Measurements from ENCODE around the gene ANKHD1. TPM values are rescaled to one million over a fixed set of nuclear protein-coding genes. Genes with fewer than 3 reads are reported as not detected.

The ANKHD1 gene
- total and polyA plus RNA-seq, 4 donors: 33.2 to 116 (median 60.1) TPM

DNA sequence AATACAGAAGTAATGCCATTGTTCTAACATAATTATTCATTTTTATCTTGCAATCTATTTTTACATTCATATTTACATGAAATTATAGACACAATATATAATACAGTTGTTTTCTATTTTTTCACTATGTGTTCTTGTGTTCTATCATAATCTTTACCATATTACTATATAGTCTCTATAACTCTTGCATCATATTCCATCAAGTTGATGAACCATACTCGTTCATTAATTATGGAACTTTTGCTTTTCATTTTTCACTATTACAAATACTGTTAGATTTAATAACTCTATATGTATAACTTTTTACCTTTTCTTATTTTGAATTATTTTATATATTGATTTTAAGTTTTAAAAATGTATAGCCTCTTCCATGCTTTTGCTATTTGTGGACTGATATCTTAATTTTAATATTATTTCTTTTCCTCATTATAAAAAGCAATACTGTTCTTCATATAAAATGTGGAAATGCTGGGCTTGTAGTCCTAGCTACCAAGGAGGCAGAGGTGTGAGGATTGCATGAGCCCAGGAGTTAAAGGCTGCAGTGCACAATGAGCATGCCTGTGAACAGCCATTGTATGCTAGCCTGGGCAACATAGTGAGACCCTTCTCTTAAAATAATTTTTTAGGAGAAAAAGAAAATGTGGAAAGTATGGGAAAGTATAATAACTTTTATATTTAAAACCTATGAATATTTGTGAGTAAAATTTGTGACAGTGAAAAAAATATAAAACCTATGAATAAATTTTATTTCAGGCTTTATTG, 65.5 kb downstream of the ANKHD1 start:
- Histone ChIP-seq H3K4me3 (ENCODE audit: low read depth in 1 of 3, low read length in 3 of 3) (no peak overlapping the region), H3K27me3 (ENCODE audit: control insufficient read depth in 4 of 4, insufficient read depth in 4 of 4, low read length in 3 of 4) (no peaks in the 10 kb centered on the region), H3K27ac (ENCODE audit: low read depth in 1 of 2, low read length in 2 of 2) (no peak overlapping the region), H3K4me1 (ENCODE audit: control insufficient read depth in 4 of 4, insufficient read depth in 4 of 4, low read length in 3 of 4) (peaks cover 3 to 13% (median 9%) of the 10 kb centered on the region in 4 donors), H3K36me3 (ENCODE audit: control insufficient read depth in 4 of 4, insufficient read depth in 3 of 4, low read depth in 1 of 4, low read length in 3 of 4) (peaks cover 4 to 14% (median 7%) of the 10 kb centered on the region in 4 donors), H3K9ac (ENCODE audit: low read depth in 1 of 2, low read length in 2 of 2) (no peak overlapping the region), H3K9me3 (ENCODE audit: control insufficient read depth in 4 of 4, low read length in 3 of 4) (no peaks in the 10 kb centered on the region)
- DNase-seq (ENCODE audit: low spot score): no peak
- 97% methylated on average over 1 of the region's 1 CpG for WGBS
- TF ChIP-seq, protein P1, sequence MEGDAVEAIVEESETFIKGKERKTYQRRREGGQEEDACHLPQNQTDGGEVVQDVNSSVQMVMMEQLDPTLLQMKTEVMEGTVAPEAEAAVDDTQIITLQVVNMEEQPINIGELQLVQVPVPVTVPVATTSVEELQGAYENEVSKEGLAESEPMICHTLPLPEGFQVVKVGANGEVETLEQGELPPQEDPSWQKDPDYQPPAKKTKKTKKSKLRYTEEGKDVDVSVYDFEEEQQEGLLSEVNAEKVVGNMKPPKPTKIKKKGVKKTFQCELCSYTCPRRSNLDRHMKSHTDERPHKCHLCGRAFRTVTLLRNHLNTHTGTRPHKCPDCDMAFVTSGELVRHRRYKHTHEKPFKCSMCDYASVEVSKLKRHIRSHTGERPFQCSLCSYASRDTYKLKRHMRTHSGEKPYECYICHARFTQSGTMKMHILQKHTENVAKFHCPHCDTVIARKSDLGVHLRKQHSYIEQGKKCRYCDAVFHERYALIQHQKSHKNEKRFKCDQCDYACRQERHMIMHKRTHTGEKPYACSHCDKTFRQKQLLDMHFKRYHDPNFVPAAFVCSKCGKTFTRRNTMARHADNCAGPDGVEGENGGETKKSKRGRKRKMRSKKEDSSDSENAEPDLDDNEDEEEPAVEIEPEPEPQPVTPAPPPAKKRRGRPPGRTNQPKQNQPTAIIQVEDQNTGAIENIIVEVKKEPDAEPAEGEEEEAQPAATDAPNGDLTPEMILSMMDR (IDR thresholded peaks at IDR 0.05; ENCODE audit: low read depth, low read length, missing input control): no peak
- TF ChIP-seq JUND (IDR thresholded peaks at IDR 0.05) (no peak), SP1 (IDR thresholded peaks at IDR 0.05) (no peak), FOXA1 (IDR thresholded peaks at IDR 0.05) (no peak), RXRA (IDR thresholded peaks at IDR 0.05) (no peak), NR2F2 (IDR thresholded peaks at IDR 0.05) (no peak), FOXA2 (IDR thresholded peaks at IDR 0.05) (no peak), YY1 (IDR thresholded peaks at IDR 0.05) (no peak), EGR1 (IDR thresholded peaks at IDR 0.05; ENCODE audit: low read depth in 2 of 2) (no peak), HNF4A (conservative IDR thresholded peaks at IDR 0.05) (no peak), GABPA (IDR thresholded peaks at IDR 0.05 in 1 of 2, conservative IDR thresholded peaks at IDR 0.05 in 1 of 2) (no peak), HNF4G (IDR thresholded peaks at IDR 0.05) (no peak)
- TF ChIP-seq, protein P2, sequence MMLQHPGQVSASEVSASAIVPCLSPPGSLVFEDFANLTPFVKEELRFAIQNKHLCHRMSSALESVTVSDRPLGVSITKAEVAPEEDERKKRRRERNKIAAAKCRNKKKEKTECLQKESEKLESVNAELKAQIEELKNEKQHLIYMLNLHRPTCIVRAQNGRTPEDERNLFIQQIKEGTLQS (IDR thresholded peaks at IDR 0.05): no peak
- TF ChIP-seq, protein P3, sequence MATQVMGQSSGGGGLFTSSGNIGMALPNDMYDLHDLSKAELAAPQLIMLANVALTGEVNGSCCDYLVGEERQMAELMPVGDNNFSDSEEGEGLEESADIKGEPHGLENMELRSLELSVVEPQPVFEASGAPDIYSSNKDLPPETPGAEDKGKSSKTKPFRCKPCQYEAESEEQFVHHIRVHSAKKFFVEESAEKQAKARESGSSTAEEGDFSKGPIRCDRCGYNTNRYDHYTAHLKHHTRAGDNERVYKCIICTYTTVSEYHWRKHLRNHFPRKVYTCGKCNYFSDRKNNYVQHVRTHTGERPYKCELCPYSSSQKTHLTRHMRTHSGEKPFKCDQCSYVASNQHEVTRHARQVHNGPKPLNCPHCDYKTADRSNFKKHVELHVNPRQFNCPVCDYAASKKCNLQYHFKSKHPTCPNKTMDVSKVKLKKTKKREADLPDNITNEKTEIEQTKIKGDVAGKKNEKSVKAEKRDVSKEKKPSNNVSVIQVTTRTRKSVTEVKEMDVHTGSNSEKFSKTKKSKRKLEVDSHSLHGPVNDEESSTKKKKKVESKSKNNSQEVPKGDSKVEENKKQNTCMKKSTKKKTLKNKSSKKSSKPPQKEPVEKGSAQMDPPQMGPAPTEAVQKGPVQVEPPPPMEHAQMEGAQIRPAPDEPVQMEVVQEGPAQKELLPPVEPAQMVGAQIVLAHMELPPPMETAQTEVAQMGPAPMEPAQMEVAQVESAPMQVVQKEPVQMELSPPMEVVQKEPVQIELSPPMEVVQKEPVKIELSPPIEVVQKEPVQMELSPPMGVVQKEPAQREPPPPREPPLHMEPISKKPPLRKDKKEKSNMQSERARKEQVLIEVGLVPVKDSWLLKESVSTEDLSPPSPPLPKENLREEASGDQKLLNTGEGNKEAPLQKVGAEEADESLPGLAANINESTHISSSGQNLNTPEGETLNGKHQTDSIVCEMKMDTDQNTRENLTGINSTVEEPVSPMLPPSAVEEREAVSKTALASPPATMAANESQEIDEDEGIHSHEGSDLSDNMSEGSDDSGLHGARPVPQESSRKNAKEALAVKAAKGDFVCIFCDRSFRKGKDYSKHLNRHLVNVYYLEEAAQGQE (IDR thresholded peaks at IDR 0.05): no peak
- TF ChIP-seq, protein P4, sequence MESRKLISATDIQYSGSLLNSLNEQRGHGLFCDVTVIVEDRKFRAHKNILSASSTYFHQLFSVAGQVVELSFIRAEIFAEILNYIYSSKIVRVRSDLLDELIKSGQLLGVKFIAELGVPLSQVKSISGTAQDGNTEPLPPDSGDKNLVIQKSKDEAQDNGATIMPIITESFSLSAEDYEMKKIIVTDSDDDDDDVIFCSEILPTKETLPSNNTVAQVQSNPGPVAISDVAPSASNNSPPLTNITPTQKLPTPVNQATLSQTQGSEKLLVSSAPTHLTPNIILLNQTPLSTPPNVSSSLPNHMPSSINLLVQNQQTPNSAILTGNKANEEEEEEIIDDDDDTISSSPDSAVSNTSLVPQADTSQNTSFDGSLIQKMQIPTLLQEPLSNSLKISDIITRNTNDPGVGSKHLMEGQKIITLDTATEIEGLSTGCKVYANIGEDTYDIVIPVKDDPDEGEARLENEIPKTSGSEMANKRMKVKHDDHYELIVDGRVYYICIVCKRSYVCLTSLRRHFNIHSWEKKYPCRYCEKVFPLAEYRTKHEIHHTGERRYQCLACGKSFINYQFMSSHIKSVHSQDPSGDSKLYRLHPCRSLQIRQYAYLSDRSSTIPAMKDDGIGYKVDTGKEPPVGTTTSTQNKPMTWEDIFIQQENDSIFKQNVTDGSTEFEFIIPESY (IDR thresholded peaks at IDR 0.05): no peak
- TF ChIP-seq, protein P5, sequence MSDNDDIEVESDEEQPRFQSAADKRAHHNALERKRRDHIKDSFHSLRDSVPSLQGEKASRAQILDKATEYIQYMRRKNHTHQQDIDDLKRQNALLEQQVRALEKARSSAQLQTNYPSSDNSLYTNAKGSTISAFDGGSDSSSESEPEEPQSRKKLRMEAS (IDR thresholded peaks at IDR 0.05): no peak
